Activated CD4-positive, alpha-beta T cell treated with anti-CD3 and anti-CD28 coated beads for 24 hours (primary cell): ENCODE results near the gene MNT.

Experiments used
- DNase-seq, 2 donors: peaks; one replicate each; pipeline ENCODE4 v3.0.0-alpha.2; 2020; ENCODE audit warnings: low read depth in 2 of 2

MNT gene

GRCh38 chr17:2416010-2416734 lies 15.3 kb upstream of the MNT start:
- DNase-seq, result peak; percentile 80 to 84

GRCh38 chr17:2415081-2415480 lies 14.2 kb upstream of the MNT start:
- no peak for DNase-seq

DNA sequence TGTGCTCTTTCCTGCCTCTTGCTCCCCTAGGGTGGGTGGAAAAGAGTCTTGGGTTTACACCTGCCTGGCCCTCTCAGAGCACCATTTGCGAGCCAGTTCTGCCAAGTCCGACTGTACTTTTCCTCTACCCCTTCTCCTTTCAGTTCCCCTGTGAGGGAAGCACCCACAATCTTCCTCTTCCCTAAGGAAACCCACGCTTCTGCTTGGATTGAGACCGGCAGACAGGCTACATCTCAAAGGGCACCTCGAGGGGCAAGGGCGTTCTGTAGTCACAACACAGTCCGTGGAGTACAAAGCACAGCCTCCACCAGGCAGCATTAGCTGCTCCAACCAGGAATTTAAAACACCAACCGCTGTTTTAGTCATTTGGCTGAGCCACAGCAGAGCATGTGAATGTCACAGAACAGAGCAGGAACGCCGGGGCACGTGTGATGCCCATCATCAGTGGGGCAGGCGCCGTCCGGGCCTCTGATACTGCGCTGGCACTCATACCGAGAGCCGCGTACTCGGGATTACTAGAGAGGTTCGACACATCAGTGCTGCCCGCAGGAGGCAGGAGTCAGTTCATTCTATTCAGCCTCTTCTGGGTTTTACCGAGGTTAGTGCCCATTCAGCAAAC lies 13.7 kb upstream of the MNT start:
- no peak for DNase-seq

DNA sequence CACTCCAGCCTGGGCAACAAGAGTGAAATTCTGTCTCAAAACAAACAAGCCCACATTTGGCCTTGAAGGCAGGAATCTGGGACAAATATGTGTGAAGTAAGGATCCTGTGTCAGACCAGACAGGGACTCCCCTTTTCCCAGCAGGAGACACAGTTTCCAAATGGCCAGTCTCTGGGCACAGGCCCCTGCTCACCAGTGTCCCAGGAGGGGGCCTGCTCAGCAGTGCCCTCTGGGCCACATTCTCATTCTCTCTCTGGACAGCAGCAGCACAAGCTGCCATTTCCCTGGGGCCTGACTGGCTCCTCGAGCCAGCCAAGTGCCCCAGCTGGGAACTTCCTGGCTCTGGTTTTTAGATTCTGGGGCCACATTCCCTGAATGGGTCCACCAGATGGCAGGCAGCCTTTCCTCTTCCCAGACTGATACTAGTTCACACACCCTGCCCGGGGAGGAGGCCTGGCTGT lies 11.7 kb upstream of the MNT start:
- no peak for DNase-seq

DNA sequence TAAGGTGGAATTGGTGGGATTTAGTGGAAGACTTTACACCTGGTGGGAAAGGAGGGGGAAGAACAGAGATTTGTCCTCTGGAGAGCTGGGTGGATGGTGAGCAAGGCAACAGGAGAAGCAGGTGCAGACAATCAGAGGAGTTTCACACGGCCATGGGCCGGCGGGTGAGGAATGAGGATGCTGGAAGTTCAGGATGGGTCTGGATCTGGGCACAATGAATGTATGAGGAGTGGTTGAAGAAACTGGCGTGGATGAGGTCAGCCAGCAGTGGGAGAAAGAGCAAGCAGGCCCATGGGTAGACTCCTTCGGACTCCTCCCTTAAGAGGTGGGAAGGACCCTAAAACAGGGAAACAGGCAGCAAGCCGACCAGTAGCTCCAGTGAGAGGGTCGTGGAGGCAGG lies 10.1 kb upstream of the MNT start:
- DNase-seq, result no peak

DNA sequence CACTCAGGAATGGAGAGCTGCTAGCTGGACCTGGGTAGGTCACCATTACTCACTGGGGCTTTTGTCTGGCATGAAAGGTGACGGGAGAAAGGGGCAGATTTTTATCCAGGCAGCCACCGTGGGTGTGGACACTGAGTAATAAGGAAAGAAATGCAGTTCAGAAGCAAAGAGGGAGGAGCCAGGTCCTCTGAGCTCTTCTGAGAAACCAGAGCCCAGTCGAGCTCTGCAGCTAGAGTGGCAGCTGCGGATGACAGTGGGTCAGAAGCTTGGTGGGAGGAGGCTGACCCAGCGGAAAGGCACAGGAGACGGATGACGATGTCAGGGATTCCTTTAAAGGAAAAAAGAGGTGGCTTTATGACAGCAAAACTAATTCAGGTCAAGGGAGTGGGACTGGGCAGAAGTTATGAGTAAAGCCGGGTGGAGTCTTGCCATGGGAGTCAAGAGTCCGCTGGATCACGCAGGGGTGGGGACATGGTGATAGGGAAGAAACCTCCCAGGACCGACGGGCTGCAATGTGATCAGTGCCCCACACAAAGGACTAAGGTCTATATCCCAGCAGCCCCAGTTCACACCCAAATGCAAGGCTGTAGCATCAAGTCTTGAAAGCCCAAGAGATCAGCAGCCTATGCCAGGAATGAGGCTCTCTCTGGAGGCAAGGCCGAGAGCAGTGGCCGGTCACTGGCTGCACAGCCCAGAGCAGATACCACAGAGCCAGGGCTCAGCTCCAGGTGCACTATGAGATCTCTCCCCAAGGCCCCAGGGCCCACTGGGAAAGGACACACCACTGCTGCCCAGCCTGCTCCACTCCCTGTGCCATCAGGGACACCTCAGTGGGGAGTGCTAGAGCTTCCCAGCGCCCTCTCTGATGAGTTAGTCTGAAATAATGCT lies 6.3 kb upstream of the MNT start:
- no peak for DNase-seq

DNA sequence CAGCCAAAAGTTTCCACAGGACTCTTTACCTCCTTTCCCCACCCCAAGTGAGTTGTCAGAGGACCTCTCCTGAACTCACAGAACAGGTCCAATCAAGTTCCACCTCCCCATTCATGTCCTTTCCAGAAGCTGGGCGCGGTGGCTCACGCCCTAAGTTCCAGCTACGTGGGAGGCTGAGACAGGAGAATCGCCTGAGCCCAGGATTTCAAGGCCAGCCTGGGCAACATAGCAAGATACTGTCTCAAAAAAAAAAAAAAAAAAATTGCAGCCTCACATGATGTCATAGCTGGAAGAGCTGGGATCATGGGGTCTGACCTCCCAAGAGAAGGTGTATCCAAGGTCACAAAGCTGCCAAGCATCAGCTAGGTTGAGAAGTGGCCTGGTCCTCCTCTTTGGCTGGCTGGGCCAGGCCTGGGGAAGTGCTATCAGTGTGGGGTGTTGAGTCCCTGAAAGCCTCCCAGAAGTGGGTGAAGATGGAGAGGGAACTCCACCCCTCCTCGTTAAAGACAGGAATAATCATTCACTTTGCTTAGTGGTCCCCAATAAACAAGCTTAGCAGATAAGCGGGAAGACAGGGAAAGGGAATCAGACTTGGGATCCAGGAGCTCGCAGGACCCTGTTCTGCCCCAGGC lies 5.5 kb upstream of the MNT start:
- no peak for DNase-seq

DNA sequence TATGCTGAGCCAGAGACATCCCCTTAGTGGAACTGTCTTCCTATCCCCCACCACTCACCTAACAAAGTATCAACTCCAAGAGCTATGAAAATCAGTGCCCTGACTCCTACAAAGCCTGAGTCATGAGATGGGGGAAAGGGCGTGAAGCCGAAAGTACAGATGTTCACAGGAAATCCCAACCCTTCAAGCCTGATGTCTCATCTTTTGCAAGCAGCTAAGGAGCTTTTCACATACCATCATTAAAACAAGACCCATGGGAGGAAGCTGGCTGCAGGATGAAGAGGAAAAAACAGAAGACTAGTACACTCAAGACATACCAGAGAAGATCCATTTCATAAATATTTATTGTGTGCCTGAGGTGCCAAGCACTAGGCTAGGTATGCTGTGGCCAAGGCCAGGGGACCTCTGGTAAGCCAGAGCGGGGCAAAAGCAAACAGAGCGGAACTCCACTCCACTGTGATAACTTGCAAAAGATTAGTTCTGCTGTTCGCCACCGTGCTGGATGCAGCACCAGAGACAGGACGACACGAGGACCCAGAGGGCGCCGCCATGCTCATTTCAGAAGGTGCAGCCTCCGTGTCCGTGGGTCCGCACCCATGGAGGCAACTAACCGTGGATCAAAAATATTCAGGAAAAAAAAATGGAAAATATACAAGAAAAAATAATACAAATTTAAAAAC lies 4.5 kb upstream of the MNT start:
- DNase-seq, result no peak

GRCh38 chr17:2403044-2403443 lies 2.2 kb upstream of the MNT start:
- DNase-seq, result no peak

DNA sequence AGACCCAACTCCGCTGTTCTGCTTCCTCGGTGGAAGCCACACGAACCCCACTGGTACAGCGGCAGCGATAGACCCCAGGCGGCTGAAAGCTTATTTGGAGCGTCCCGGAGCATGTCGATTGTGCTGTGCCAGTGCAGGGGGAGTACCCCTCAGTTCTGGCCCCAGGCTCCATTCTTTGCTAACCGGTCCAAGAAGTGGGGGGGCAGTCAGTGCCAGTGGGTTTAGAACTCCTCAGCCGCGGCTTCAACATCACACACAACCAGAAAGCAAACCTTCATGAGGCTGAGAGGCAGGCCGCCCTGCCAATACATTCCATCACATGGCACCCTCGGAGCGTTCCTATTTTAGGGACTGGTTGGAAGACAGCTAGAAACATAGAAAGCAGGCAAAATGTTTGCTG lies 1.7 kb upstream of the MNT start:
- DNase-seq, result no peak

DNA sequence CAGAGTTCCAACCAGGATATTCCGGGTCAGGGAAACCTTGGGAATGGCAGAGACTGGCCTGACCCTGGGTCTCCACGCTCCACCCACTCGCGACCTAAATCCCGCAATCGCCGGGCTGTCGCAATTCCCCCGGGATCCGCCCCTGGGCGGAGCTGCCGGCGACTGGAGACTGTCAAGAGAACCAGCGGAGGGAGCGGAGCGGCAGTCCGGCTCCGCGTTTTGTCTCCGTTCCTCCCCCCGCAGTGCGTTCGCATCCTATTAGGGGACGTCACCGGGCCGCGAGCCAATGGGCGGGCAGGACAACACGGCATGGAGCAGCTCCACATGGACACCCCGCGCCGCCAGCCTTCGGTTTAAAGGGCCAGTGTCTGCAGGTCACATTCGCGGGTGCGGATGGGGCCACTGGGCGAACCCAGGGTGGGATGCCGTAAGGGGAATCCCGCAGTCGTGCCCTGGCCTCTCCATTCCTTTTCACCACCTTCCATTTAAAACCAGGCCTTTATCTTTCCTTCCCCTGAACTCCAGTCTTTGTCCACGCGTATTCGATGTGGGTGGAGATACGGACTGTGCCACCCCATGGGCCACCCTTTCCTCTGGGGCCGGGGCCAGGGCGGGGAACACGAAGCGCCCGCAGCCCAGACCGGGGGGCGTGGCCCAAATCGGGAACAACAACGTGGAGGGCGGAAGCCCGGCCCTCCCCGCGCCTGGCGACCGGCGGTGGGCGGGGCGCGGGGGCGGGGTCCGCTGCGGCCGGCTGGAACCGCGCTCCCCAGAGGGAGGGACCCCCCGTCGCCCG lies 764 bp upstream of the MNT start:
- peak; percentile 98 for DNase-seq

GRCh38 chr17:2400474-2400866 lies 390 bp downstream of the MNT start:
- DNase-seq, result peak in 1 of 2 donors; percentile 36

DNA sequence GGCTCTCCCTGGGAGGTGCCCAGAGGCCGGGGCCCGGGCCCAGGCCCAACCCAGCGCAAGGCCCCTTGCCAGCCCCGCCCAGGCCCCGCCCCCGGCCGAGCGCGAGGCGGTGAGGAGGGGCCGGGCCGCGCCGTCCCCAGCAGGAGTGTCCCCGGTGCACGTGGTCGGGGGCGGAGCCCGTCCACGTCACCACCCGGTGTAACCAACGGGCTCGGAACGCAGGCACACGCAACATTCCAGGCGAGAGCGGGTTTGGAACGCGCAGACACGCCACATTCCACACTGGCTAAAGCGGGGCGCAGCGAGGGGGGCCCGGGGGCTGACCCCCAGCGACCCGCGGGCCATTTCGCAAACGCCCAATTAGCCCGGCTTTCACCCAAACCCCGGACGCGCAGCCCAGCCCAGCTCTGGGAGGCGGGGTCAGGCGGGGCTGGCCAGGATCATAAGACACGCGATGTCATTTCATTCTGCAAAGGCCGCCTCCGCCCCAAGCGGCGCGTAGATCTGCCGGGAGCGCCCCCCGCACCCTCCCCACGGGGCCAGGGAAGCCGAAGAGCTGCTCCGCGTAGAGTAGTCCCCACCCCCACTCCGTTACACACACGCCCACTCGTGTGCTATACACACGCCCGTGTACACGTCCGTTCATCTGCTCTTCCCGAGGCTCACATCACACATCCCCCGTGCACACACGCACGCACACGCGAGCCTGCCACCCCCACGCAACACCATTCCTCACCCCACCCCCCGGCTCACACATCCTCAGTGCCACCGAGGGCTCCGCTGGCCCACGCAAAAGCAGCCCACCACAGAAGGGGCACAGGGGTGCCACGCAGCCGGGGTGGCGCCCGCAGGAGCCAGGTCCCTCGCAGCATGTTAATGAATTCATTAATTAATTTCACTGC lies 1.0 kb downstream of the MNT start:
- DNase-seq, result peak; percentile 88 to 90

DNA sequence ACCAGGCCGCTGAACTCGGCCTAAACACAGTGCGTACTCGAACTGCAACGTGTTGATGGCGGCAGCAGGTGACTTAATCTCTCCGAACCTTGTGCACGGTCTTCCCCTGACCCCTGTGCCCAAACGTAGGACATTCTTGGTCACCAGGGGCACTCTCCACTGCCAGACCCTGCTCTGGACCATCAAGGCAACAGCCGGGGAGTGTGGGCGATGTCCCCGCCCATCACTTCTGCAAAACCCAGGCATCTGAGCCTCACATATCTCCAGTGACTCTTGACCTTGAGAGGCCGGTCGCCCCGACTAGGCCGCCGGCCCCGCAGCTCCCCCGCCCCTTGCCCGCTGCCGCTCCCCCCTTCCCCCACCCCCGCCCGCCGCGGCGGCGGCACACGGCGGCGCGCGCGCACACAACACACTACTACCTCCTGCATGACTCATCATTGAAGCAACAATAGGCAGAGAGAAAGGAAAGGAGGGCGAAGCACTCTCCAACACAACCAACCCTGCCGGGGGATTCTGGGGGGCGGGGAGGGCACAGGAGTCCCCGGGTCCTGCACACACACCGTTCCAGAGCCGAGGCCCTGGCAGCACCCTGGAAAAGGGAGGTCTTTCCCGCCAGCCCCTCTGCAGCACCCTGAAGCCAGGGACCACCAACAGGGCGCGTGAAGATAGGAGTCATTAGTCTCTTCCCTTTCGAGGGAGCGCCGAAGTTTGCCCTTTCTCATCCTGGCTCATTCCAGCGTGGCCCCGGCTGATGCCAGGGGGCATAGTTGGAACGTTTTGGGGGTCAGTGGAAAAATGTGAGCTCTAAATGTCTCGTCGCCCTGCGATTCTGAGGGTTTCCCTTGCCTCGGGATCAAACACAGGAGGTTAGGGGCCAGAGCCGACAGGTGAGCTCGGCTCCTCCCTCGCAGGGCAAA lies 1.9 kb downstream of the MNT start:
- peak; percentile 38 to 40 for DNase-seq

DNA sequence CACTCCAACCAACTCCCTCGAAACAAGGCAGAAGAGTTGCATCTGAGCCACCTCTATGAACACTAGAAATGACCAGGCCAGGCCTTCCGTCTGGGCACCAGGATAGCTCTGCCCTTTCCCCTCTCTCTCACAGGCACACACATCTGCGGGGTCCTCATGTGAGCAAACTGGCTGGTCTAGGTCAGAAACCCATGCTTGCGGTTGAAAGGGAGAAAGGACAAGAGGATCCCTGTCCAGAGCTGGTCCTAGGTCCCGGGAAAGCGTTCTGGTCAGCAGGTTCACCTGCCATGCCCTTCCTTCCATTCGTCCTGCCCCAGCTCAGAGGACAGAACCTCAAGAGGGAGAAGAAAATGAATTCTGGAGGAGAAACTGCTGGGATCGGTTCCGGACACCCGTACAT lies 2.7 kb downstream of the MNT start:
- no peak for DNase-seq

DNA sequence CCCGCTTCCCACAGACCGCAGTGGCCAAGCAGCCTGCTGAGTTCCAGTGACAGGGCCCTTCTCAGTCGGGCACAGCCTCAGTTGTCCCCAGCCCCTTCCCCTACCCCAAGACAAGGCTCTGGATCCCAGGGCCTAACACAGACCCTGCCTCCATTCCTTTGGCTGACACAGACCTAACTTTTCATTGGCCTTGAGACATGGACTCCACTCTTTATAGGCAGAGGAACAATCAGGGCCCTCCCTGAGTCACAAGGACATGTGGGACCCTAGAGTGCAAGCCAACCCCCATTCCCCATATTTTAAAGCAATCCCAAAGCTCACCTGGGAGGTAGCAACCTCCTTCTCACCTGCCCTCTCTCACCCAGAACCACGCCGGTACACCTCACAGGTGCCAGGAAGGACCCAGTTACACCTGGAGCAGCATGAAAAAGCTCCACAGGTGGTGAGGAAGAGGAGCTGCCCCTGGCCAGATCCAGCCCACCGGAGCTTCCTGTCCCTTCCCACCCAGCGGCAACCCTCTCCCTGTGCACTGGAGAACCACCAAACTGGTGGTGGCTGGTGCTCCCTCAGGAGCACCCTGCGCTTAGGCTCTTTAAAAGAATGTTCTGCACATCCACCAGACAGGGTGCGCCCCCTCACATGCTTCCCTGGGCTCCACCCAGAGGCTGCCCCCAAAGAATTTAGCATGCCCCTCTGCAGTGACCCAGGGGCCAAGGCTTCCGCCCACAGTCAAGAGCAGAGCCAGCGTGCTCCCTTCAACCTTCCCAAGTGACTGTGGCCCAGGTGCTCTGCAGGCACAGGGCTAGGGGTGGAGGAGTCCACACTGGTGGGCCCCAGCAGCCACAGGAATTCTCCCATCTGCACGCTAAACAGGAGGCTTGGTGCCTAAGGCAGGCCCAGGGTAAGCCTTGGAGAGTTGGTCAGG lies 3.4 kb downstream of the MNT start:
- DNase-seq, result no peak

- peak; percentile 14 to 54 for DNase-seq
Measured at GRCh38 chr17:2396568-2397246, 4.2 kb downstream of the MNT start.
